Activated naive CD4-positive, alpha-beta T cell treated with anti-CD3 and anti-CD28 coated beads, Interleukin-2, amount 10 ng/mL, durations not matched to agents 7 days and 5 days (primary cell): ENCODE results near the gene PRR33.

ENCODE experiments used
- CTCF ChIA-PET: fragments of 350-600 bp; sonication (Branson Sonifier 250); formaldehyde crosslinking; loops from one replicate; lab custom pipeline; 2021; ENCODE audit warnings: antibody characterized with exemption; lab: Charles Lee
- DNase-seq: peaks from one replicate; pipeline ENCODE4 v3.0.0-alpha.2; 2020
- H3K27ac Mint-ChIP-seq: one replicate; pipeline ENCODE4 v1.8.0; 2021; ENCODE audit warnings: mild to moderate bottlenecking, moderate library complexity, mixed read lengths
- H3K27me3 Mint-ChIP-seq: one replicate; pipeline ENCODE4 v1.8.0; 2021; ENCODE audit warnings: mild to moderate bottlenecking, mixed read lengths
- H3K36me3 Mint-ChIP-seq: one replicate; pipeline ENCODE4 v1.8.0; 2021; ENCODE audit warnings: mixed read lengths
- H3K4me1 Mint-ChIP-seq: one replicate; pipeline ENCODE4 v1.8.0; 2021; ENCODE audit warnings: mixed read lengths
- H3K4me3 Mint-ChIP-seq: one replicate; pipeline ENCODE4 v1.8.0; 2021; ENCODE audit warnings: mild to moderate bottlenecking, moderate library complexity, mixed read lengths
- H3K9me3 Mint-ChIP-seq: one replicate; pipeline ENCODE4 v1.8.0; 2021; ENCODE audit warnings: mixed read lengths

PRR33 gene

GRCh38 chr11:1846453-1846932 is 45.2 kb downstream of the PRR33 start:
- CTCF ChIA-PET: interaction anchor here (1.5 to 2.0 kb wide), 2 partner anchors 12 to 155 kb away, joined by 4 to 5 read pairs; partner anchors contain the start of gene SYT8
- DNase-seq: no peak
- Mint-ChIP-seq H3K4me3 (no peak overlapping the region), H3K9me3 (no peaks in the 10 kb centered on the region), H3K36me3 (no peaks in the 10 kb centered on the region), H3K4me1 (peaks cover 86% of the 10 kb centered on the region), H3K27ac (peak overlapping the region; percentile 62), H3K27me3 (peaks cover 53% of the 10 kb centered on the region)

GRCh38 chr11:1845561-1846452 is 45.9 kb downstream of the PRR33 start:
- CTCF ChIA-PET: interaction anchor here (1.5 to 2.0 kb wide), 2 partner anchors 12 to 156 kb away, joined by 4 to 5 read pairs; partner anchors contain the start of gene SYT8
- Mint-ChIP-seq H3K9me3 (no peaks in the 10 kb centered on the region), H3K4me3 (peak overlapping the region; percentile 74), H3K27me3 (peaks cover 58% of the 10 kb centered on the region), H3K36me3 (no peaks in the 10 kb centered on the region), H3K27ac (peak overlapping the region; percentile 93), H3K4me1 (peaks cover 79% of the 10 kb centered on the region)
- DNase-seq: peak; percentile 46

- Mint-ChIP-seq H3K9me3 (no peaks in the 10 kb centered on the region), H3K4me3 (peak overlapping the region; percentile 74), H3K27me3 (peaks cover 56% of the 10 kb centered on the region), H3K27ac (peak overlapping the region; percentile 93), H3K4me1 (peaks cover 72% of the 10 kb centered on the region), H3K36me3 (no peaks in the 10 kb centered on the region)
- CTCF ChIA-PET: interaction anchor here (1.5 kb wide), 1 partner anchor 11 kb away, joined by 4 read pairs; the partner anchor contains the start of gene SYT8
- no peak for DNase-seq
Measured at GRCh38 chr11:1845095-1845429, 46.6 kb downstream of the PRR33 start.

GRCh38 chr11:1844221-1845094 is 47.2 kb downstream of the PRR33 start:
- DNase-seq: peak; percentile 76
- Mint-ChIP-seq H3K27me3 (peaks cover 58% of the 10 kb centered on the region), H3K36me3 (no peaks in the 10 kb centered on the region), H3K27ac (peak overlapping the region; percentile 93), H3K4me1 (peaks cover 72% of the 10 kb centered on the region), H3K9me3 (no peaks in the 10 kb centered on the region), H3K4me3 (peak overlapping the region; percentile 74)
- CTCF ChIA-PET: no interaction called here

- H3K27me3 Mint-ChIP-seq: peaks cover 55% of the 10 kb centered on the region
- H3K27ac Mint-ChIP-seq: peak overlapping the region; percentile 93
- peak overlapping the region; percentile 47 for H3K4me3 Mint-ChIP-seq
- no peaks in the 10 kb centered on the region for H3K9me3 Mint-ChIP-seq
- DNase-seq: no peak
- CTCF ChIA-PET: interaction anchor here (0.9 to 1.0 kb wide), 2 partner anchors 9 to 150 kb away, joined by 3 to 4 read pairs; partner anchors contain the start of gene LSP1
- no peaks in the 10 kb centered on the region for H3K36me3 Mint-ChIP-seq
- H3K4me1 Mint-ChIP-seq: peaks cover 65% of the 10 kb centered on the region
Measured at GRCh38 chr11:1843796-1844195, 47.9 kb downstream of the PRR33 start.

- peak overlapping the region; percentile 7 for H3K4me3 Mint-ChIP-seq
- H3K9me3 Mint-ChIP-seq: no peaks in the 10 kb centered on the region
- CTCF ChIA-PET: interaction anchor here (0.9 to 1.6 kb wide), 4 partner anchors 9 to 310 kb away, joined by 3 to 7 read pairs (median 4); partner anchors contain the start of gene LSP1
- peak overlapping the region; percentile 93 for H3K27ac Mint-ChIP-seq
- H3K27me3 Mint-ChIP-seq: peaks cover 48% of the 10 kb centered on the region
- DNase-seq: no peak
- H3K36me3 Mint-ChIP-seq: no peaks in the 10 kb centered on the region
- peaks cover 58% of the 10 kb centered on the region for H3K4me1 Mint-ChIP-seq
Measured at GRCh38 chr11:1843098-1843473, 48.6 kb downstream of the PRR33 start.

- no peak overlapping the region for H3K27ac Mint-ChIP-seq
- CTCF ChIA-PET: interaction anchor here (0.7 to 1.7 kb wide), 6 partner anchors 10 to 311 kb away, joined by 3 to 10 read pairs (median 4); partner anchors contain the start of gene LSP1
- peaks cover 56% of the 10 kb centered on the region for H3K4me1 Mint-ChIP-seq
- H3K36me3 Mint-ChIP-seq: no peaks in the 10 kb centered on the region
- peaks cover 41% of the 10 kb centered on the region for H3K27me3 Mint-ChIP-seq
- H3K9me3 Mint-ChIP-seq: no peaks in the 10 kb centered on the region
- H3K4me3 Mint-ChIP-seq: no peak overlapping the region
- DNase-seq: no peak
Measured at GRCh38 chr11:1842149-1843097, 49.3 kb downstream of the PRR33 start.

- no peak for DNase-seq
- CTCF ChIA-PET: interaction anchor here (0.7 to 1.7 kb wide), 5 partner anchors 9 to 312 kb away, joined by 3 to 10 read pairs (median 3); no protein-coding TSS in a partner anchor
- H3K36me3 Mint-ChIP-seq: no peaks in the 10 kb centered on the region
- H3K4me3 Mint-ChIP-seq: no peak overlapping the region
- H3K27me3 Mint-ChIP-seq: peaks cover 33% of the 10 kb centered on the region
- peaks cover 48% of the 10 kb centered on the region for H3K4me1 Mint-ChIP-seq
- H3K27ac Mint-ChIP-seq: no peak overlapping the region
- H3K9me3 Mint-ChIP-seq: no peaks in the 10 kb centered on the region
Measured at GRCh38 chr11:1841511-1842148, 50.1 kb downstream of the PRR33 start.

GRCh38 chr11:1840780-1841480 is 50.8 kb downstream of the PRR33 start:
- Mint-ChIP-seq H3K4me1 (peaks cover 41% of the 10 kb centered on the region), H3K9me3 (no peaks in the 10 kb centered on the region), H3K36me3 (no peaks in the 10 kb centered on the region), H3K27ac (no peak overlapping the region), H3K4me3 (no peak overlapping the region), H3K27me3 (peaks cover 30% of the 10 kb centered on the region)
- CTCF ChIA-PET: interaction anchor here (1.2 to 1.7 kb wide), 3 partner anchors 8 to 139 kb away, joined by 3 to 10 read pairs (median 3); no protein-coding TSS in a partner anchor
- DNase-seq: no peak

- no peak for DNase-seq
- no peaks in the 10 kb centered on the region for H3K9me3 Mint-ChIP-seq
- no peak overlapping the region for H3K4me3 Mint-ChIP-seq
- H3K27me3 Mint-ChIP-seq: peaks cover 31% of the 10 kb centered on the region
- peaks cover 33% of the 10 kb centered on the region for H3K4me1 Mint-ChIP-seq
- H3K36me3 Mint-ChIP-seq: no peaks in the 10 kb centered on the region
- no peak overlapping the region for H3K27ac Mint-ChIP-seq
- CTCF ChIA-PET: interaction anchor here (1.2 to 1.7 kb wide), 3 partner anchors 14 to 160 kb away, joined by 3 read pairs; no protein-coding TSS in a partner anchor
Measured at GRCh38 chr11:1839924-1840779, 51.5 kb downstream of the PRR33 start.

GRCh38 chr11:1839204-1839923 is 52.3 kb downstream of the PRR33 start:
- no peak overlapping the region for H3K4me3 Mint-ChIP-seq

More at GRCh38 chr11:1839204-1839923, 52.3 kb downstream of the PRR33 start:
- no peaks in the 10 kb centered on the region for H3K36me3 Mint-ChIP-seq
- H3K4me1 Mint-ChIP-seq: peaks cover 25% of the 10 kb centered on the region
- no peaks in the 10 kb centered on the region for H3K9me3 Mint-ChIP-seq
- DNase-seq: no peak
- CTCF ChIA-PET: interaction anchor here (1.3 to 1.7 kb wide), 4 partner anchors 10 to 312 kb away, joined by 3 to 7 read pairs (median 6); no protein-coding TSS in a partner anchor
- H3K27me3 Mint-ChIP-seq: peaks cover 30% of the 10 kb centered on the region
- H3K27ac Mint-ChIP-seq: no peak overlapping the region
